A549 treated with AZD9567 at 1 μM for 4 hours (cell line): ENCODE data around the gene SLC24A3. TPM values are rescaled to one million over a fixed set of nuclear protein-coding genes. Genes with fewer than 3 reads are reported as not detected.

Source experiments
- total RNA-seq: library from RNA; stranded (reverse); fragments of 200-300 nt; extraction: Qiagen RNA extraction; gene quantifications from 5 replicates; pipeline ENCODE4 v1.2.3, GENCODE V29; 2022; ENCODE audit not compliant: insufficient read depth

Gene SLC24A3
- 0.02 TPM in 1 of 5 replicates, not detected in the others for total RNA-seq

DNA sequence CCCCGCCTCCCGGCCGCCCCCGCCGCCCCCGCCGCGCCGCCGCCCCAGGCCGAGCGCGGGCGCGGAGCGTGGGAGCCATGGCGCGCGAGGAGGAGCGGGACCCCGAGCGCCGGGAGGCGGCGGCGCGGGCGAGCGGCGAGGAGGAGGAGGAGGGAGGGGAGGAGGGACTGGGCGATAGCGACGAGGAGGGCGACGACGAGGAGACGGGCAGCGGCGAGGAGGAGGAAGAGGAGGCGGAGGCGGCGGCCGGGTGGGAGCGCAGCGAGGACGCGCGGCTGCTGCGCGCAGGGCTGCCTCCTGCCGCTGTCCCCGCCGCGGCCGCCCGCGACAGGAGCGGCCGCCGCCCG is at the start of gene SLC24A3:
Gene SLC24A3 (plus strand): TSS at position 174 of the 347 bp plus-strand sequence.

DNA sequence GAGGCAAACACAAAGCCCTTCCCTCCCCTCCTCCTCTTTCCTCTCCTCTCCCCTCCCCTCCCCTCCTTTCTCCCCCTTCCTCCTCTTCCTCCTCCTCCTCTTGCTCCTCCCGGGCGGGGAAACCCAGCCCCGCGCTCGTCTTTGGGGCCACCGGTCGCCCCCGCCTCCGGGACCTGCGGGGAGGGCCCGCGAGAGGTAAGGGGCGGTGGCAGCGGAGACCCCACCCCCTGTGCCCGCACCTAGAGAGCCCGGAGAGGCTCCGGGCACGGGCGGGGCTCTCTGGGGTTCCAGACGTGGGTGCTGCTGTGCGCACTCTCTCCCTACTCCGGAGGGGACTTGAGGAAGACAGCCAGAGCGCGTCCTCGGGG is 545.7 kb downstream of the SLC24A3 start, which contains the start of gene RIN2:
Gene RIN2 (plus strand): TSS at position 126 of the 368 bp plus-strand sequence. CDS start 131,344 bp downstream, outside the sequence.

